Right lobe of liver (tissue), 4 donors: ENCODE results near the gene ZNF565.

Experiments
- POLR2A ChIP-seq: fragments of 450-650 bp; IDR thresholded peaks from one replicate; pipeline ENCODE4 v1.6.1; 2017; ENCODE audit warnings: antibody characterized with exemption, mild to moderate bottlenecking
- TF ChIP-seq, protein P1 (sequence below), 4 donors: fragments of 200-600 bp in 3 of 4; fragments of 450-650 bp in 1 of 4; IDR thresholded peaks; one replicate each; pipeline versions ENCODE4 v1.5.1 to v1.8.0; 2016 to 2022; ENCODE audit warnings: antibody characterized with exemption in 4 of 4, mild to moderate bottlenecking in 2 of 4
- donor health status: DM: no; HTN: no; CAD: no.
- donor health status: DM: no; HTN: no; CAD: no.
- donor health status: DM: no; HTN: yes; CAD: no.

DNA sequence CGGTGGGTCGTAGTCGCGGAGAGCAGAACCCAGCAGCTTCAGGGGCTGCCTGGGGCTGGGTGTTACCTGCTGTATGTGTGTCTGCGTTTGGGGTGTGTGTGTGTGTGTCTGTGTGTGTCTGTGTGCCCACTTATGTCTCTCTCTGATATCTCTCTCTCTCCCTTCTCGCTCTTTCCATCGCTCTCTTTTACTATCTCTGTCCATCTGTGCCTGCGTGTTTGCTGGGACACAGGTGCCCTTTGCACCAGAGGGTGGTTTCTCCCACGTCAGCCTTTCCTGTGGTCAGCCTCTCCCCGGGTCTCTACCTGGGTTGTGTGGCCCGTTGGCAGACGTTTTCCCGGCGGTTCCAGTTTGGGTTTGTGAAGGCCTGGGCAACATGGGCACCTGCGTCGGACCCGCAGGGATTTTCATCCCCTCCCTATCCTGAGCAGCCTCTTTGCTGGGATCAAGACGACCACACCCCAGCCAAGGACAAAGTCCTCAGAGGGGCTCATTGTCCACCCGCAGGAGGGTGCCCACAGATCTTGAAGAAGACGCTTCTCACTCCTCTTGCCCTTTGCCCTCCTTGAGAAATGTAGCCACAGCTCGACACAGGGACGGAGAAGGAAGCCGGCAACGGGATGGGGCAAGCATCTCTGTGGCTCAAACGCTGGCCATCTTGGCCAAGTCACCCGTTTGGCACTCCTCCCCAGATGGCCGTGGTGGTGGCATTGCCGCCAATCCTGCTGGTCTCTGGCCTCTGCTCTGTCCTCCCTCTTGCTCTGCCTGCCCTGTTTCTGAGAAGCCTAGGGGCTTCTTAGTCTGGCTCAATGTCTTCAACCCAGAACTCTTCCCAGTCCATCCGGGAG is 43.8 kb upstream of the ZNF565 start:
- TF ChIP-seq, protein P1, sequence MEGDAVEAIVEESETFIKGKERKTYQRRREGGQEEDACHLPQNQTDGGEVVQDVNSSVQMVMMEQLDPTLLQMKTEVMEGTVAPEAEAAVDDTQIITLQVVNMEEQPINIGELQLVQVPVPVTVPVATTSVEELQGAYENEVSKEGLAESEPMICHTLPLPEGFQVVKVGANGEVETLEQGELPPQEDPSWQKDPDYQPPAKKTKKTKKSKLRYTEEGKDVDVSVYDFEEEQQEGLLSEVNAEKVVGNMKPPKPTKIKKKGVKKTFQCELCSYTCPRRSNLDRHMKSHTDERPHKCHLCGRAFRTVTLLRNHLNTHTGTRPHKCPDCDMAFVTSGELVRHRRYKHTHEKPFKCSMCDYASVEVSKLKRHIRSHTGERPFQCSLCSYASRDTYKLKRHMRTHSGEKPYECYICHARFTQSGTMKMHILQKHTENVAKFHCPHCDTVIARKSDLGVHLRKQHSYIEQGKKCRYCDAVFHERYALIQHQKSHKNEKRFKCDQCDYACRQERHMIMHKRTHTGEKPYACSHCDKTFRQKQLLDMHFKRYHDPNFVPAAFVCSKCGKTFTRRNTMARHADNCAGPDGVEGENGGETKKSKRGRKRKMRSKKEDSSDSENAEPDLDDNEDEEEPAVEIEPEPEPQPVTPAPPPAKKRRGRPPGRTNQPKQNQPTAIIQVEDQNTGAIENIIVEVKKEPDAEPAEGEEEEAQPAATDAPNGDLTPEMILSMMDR (IDR thresholded peaks at IDR 0.05): no peak
- no peak for TF ChIP-seq POLR2A
